Measurements from ENCODE around the gene MBD3L5. TPM values are rescaled to one million over a fixed set of nuclear protein-coding genes. Genes with fewer than 3 reads are reported as not detected.

MBD3L5 gene
- total RNA-seq, 1 donor from 2014 or later = not detected

Other genes with a start within 250 kb of the MBD3L5 start
- gene ADGRE1, start 143.0 kb upstream of the MBD3L5 start, total RNA-seq = not detected in 2 replicates
- gene MBD3L2B, start 9.1 kb upstream of the MBD3L5 start, total RNA-seq = not detected in 2 replicates
- gene MBD3L4, start 9.6 kb downstream of the MBD3L5 start, total RNA-seq = not detected in 2 replicates
- gene MBD3L2, start 18.7 kb downstream of the MBD3L5 start, total RNA-seq = not detected in 2 replicates
- gene MBD3L3, start 28.1 kb downstream of the MBD3L5 start, total RNA-seq = not detected in 2 replicates
- gene ZNF557, start 39.1 kb downstream of the MBD3L5 start, total RNA-seq = 13.8 and 16.1 TPM in 2 replicates